ENCODE results near the gene PTPN14.
"Not testable (repeated sequence)": the region's sequence is repeated elsewhere in the genome, so short reads cannot be mapped to it uniquely, and the experiment has no call there.

The PTPN14 gene

DNA sequence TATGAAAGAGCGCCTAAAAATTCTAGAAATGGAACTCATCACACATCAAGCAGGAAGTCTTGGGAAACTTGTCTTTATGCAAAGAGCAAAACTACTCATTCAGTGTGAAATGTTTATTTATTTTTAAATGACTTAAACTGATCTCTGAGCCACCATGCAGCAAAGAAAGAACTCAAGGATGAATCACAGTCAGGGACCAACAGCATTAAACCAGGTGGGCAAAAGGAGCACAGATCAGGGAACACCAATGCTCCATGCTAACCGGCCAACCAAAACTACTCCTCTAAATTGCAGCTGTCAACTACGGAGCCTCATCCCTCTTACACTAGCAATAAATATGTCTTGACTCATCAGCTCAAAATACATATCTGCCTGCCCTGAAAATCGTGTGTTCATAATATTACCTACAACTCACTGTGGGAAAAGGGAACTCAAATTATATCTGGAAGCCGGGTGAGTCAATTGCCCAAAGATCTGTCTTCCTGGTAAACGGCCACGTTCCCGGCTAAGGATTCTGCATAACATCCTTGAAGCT lies 129.2 kb downstream of the PTPN14 start:
- DNase-seq: no peak

DNA sequence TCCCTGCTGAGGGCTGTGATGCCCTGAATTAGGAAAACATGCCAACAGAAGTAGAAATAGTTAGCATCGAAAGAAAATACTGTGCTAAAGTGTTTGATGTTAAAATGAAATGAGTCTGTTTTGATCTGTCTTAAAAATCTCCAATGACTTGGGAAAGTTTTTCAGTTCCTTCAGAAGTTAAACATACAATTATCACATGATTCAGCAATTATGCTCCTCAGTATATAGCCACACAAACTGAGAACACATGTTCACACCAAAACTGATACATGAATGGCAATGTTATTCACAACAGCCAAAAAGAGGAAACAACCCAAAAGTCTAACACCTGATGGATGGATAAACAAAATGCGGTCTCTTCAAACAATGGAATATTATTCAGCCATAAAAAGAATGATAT lies 130.6 kb downstream of the PTPN14 start:
- no peak for DNase-seq

DNA sequence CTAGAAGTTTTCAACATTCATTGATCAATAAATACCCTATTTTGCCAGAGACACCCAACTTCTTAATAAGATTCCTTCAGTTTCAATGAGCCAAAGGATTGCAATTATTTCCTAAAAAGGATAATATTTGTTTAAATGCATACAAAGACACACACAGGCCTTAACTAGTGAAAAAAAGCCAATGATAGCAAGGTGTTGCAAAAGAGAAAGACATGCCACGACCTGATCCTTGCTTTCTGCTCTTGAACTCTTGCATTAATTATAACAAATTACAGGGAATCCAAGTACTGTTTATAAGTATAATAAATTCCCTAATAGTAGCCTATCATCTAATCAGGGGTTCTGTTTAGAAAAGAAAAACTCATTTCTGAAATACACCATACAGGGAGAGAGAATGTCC lies 131.1 kb downstream of the PTPN14 start:
- DNase-seq: no peak

DNA sequence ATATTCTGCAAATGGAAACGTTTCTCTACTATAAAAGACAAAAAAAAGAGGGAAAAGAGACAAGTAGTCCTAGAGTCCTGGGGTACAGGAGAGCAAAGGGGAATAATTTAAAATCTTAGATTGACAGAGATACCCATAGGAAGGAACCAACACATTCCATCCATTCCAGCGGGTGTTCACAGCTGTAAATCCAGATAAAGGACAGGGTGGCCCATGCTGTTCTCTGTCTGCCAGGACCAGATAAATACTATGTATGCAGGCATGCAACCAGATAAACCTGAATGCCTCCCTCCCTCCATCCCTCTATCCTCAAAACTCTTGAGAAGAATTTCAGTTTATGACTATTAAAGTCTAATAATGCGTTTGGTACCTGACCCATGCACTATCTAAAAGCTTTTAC lies 131.8 kb downstream of the PTPN14 start:
- DNase-seq: no peak

DNA sequence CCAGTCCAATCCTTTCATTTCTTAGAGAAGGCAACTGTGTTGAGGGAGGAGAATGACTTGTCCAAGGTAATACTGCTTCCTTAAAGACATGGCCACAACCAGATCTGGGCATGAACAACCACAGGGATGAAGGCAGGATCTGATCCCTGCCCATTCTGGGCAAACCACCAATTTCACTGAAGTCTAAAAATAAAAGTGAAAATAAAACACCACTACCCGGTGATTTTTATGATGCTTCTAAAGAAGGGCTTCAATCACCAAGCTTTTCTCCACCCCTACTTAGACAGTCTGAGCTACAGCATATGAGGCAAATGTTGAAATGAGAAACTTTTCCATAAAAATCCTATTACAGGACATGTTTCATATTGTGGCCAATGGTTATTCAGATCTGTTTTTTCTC lies 133.0 kb downstream of the PTPN14 start:
- no peak for DNase-seq

DNA sequence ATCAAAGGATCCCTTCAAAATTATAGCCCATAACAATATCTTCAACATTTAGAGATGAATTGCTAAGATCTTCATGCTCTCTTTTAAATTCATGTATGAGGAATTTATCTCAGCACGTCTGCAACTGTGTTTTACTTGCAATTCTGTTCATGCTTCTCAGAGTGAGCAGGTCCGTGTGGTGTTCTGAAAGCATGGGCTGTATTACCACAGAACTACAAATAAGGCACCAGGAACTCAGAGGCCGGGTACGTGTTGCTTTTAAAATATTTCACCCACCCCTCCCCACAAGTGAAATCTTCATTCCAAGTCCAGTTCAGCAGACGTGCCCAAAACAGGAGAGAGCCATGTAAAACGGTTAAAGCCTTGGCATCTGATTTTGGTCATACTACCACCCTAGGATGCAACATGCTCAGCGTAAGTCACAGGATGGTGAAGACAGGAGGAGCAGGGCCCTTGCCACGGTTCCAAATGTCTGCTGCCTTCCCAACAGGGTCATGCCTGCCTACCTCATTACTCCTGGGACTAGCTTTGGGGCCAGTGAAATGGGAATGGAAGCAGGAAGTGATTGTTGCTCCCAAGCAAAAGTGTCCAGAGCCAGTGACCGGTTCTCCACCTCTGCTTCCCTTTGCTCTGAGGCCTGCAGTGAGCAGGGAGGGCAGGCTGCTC lies 133.7 kb downstream of the PTPN14 start:
- DNase-seq: no peak

DNA sequence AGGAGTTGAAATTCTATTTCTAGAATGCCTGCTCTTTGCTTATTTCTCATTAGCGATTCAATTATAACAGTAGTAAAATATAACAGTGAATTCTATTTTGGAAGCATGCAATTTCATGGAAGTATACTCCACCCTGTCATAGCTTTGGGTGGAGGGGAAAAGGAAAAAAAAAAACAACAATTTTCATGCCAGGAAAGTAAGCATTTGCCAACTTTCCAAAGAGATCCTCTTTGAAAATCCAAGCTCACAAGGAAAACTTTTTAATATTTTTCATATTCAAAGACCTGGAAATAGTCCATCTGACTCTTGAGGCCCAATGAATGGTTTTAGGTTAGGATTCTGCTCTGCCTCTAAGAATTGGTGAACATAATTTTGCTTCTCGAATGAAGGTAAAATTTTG lies 134.5 kb downstream of the PTPN14 start:
- no peak for DNase-seq

DNA sequence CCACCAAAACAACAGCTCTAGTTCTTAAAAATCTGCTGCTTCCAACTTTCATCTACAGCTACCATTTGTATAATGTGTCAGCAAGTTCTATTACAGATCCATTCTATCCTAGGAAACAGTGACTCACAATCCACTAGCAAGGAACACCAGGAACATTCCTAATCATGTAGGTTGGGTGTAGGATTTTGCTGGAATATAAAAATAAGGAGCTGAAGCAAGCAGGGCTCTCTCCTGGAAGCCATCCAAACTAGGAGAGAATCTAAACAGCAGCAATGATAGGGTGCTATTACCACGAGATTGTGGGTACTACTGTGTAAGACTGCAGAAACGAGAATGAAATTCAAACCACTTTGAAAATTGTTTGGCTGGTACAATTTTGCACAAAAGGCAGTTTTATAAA lies 135.0 kb downstream of the PTPN14 start:
- DNase-seq: no peak

DNA sequence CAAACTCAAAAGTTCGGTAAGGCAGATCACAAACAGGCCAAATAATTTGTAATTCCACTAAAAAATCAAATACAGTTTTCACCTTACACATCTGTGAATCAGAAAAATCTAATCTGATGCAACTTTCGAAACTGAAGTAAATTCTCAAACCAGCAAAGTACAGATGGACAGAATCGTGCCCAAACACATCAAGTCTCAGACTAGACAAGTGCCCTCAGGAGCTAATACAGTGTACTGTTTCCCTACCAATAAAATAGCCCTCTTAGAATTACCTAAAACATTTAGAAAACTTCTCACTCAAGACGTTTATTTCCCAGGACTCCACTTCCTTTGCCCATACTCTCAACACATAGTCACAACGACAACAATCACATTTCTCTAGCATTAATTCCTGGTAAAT lies 136.3 kb downstream of the PTPN14 start:
- no peak for DNase-seq

DNA sequence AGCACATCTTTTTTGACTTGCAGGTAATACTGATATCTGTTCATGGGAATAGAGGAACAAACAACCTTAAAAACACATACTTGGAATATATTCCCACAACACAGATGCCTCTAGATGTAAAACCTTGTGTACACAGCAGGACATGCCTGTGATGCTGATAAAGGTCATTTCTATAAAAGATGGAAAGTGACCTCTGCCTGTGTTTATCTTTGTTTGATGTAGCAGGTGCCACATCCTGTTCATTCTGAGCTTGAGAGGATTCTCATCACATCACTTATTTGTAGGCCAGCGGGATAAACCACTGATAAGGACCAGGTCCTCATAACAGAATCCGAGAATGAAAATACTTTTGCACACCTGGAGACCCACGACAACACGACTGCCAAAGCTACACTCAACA lies 136.7 kb downstream of the PTPN14 start:
- no peak for DNase-seq

DNA sequence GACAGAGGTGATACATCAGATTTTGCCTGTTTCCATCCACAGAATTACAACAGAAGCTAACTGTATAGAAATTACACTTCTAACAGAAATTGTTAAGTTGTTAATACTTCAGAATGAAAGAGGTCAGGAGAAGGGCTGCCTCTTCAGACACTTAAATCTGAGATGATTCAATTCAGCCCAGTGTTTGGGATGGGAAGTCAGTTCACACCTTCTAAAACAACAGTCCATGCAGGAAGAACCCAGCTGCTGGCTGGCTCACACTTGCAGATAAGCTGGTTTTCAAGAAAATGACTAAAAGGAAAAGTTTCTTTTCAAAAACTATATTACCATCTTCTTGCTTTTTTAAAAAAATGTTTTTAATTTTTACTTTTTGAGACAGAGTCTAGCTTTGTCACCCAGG lies 138.1 kb downstream of the PTPN14 start:
- no peak for DNase-seq

DNA sequence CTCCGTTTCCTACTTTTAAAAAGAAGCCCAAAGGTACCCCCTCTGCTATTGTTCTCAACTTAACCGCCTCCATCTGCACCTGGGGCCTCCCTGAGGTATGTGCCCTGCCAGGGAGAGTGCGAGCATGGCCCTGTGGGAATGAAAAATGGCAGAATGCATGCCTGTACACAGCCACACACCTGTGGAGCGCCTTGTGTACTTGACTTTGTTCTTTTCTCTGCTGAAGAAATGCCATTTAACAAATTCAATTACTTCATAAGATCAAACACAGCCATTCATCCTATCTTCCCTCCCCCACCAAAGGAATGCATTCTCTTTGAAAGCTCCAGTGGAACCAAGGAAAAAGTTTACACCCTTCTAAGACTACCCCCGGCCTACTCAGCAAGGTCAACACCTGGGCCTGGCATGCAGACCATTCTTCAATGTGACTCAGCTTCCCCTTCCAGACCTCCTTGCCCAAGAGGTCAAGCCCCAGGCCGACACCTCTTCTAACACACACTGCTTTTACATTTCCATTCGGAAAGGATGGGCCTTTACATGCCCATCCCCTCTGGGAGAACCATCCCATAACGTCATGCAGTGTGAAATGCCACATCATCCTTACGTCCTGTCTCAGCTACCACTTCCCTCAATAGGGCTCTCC lies 146.7 kb downstream of the PTPN14 start:
- no peak for DNase-seq

DNA sequence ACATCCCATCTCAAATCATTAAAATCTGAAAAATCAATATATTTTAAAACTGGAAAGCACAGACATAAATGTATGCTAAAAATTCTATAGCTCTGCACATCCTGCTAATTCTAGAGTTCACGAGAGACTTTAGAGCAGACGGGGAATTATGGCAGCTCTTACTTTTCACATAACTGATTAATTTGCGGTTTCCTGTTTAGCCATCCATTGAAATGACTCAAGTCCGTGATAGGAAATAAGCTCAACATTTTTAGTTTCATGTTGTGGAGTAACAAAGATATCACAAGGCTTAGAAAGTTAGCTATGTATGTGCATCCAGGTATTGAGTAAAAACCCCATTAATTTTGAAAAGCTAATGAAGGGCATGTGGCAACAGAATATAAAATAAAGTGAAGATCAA lies 147.2 kb downstream of the PTPN14 start:
- no peak for DNase-seq

DNA sequence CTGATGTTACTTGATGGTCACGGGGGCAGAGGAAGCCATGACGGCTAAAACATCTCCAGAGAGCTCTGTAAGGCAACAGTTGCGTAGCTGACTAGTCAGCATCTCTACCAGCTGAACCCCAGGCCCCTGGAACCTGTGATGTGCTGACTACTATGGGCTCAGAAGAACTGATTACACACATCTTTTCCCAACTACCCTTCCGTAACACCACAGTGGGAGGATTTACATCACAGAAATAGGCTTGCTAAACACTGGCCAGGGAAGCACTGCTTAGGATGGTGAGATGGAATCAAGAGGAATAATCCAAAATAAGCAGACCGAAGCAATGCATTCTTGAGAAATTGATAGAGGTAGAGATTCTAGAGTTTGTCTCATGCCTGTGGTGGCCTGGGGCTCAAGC lies 148.0 kb downstream of the PTPN14 start:
- DNase-seq: no peak

DNA sequence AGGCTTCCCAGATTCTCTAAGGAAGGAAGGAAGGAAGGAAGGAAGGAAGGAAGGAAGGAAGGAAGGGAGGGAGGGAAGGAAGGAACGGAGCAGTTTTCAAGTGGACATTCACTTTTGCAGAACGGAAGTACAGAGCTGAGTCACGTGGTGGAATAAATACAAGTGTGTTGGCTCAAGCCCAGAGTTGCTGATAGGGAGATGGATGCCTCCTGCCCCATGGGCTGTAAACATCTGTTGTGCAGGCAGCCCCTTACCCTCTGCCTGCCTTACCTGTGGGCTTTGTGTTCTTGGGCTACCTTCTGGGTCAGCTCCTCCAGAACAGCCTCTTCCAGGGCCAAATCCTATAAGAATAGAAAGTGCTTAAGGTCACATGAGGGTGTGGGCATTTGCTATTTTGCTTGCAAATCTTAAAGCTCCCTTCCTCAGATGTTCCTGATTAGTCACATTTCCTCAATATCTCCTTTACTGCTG lies 148.8 kb downstream of the PTPN14 start:
- DNase-seq: no peak

DNA sequence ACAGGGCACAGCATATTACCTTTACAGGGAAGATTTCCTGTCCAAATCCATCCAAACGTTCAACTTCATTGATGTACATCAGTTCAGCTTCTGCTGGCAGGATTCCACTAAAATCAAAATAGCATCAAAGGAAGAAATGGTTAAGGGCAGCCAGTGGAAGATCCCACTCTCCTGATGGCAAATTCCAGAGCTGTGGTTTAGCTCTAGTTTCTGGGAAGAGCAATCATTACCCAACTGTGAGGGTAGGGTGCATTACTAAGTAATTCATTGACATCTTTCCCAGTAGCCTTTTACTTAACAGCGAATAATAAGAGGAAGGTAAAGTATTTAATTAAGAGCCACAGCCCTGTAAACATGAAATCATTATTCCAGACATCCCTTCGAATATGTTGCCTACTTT lies 149.7 kb downstream of the PTPN14 start:
- DNase-seq: no peak

DNA sequence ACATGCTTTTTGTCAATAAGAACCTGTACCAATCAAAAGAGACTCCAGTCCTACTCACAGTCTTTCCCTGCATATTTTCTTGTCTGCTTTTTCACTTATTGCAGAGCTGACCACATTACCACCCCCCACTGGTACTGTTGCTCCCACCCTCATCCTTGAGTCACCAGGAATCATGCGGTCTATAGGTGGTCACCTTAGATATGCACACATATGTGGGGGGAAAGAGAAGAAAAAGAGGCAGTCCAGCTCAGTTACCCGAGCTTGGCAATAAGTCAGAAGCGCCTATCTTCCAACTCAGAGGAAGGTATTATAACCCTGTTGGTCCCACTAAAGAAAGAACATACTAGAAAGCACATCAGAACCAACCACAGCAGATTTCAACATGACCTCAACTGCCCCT lies 151.3 kb downstream of the PTPN14 start:
- no peak for DNase-seq

DNA sequence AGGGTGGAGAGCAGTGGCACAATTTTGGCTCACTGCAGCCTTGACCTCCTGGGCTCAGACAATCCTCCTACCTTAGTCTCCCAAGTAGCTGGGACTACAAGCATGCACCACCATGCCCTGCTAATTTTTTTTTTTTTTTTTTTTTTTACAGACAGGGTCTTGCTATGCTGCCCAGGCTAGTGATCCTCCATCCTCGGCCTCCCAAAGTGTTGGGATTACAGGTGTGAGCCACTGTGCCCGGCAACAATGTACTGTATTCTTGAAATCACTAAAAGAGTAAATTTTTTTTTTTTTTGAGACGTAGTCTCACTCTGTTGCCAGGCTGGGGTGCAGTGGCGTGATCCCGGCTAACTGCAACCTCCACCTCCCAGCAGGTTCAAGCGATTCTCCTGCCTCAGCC lies 152.9 kb downstream of the PTPN14 start:
- DNase-seq: no peak

DNA sequence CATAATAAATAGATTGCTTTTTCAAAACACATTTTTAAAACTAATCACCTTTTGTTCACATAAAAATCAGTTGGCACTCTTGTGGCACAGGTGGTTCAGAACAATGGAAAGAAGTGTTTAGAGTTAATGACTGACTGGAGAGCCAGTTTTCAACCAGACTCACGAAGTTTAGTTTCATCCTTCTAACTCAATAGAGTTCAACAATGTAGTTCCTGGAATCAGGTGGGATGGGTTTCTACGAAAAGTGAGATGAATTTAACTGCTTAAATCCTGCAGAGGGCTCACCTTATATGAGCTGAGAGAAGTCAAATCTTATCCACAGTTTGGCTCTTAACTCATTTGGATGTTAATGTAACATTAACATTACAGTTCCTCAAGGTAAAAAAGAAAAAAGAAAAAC lies 153.9 kb downstream of the PTPN14 start:
- DNase-seq: no peak

DNA sequence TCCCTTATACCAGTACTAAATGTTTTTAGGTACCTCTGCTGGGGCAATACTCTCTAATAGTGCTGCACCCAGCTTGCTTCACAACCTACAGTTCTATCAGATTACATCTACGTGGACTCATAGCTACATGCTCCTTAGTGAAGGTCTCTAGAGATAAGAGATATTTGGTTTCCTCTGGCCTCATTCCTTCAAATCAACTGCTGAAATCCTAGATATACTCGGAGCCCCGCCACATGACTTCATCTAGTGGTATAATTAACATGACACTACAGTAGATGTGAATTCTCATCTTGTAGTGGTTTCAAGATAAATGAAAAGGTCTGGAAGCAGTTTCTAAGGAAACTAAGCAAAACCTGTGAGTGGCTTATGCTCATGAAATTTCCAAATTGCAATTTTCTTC lies 155.1 kb downstream of the PTPN14 start:
- no peak for DNase-seq

DNA sequence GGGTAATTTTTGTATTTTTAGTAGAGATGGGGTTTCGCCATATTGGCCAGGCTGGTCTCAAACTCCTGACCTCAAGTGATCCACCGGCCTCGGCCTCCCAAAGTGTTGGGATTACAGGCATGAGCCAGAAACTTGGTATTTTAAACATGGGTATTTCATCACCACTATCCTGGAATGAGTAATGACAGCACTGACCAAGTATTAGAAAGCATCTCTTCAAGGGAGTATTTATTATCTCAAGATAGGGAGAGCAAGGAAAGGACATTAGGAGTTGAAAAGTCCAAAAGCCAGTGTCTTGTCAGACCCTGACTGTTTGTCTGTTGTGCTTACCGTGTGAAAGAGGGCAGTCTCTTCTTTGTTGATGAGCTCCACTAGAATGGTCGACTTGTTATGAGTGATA lies 156.8 kb downstream of the PTPN14 start:
- DNase-seq: not testable (repeated sequence)

DNA sequence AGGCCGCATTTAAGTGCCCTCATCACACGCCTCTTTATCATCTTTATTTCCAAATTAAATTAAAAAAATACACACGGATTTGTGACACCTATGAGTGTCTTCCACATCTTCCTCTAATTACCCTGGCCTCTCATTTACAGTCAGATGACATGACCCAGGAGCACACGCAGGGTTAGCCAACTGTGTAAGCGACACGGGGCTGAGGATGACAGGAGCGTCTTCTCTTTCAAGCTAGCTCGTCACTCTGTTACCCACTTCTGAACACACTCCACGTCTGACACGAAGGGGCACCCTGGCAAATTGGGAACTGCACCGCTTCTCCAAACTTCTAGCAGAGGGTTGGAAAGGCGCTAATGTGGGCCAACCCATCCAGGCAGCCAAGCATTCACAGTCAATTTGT lies 158.3 kb downstream of the PTPN14 start:
- DNase-seq: no peak

DNA sequence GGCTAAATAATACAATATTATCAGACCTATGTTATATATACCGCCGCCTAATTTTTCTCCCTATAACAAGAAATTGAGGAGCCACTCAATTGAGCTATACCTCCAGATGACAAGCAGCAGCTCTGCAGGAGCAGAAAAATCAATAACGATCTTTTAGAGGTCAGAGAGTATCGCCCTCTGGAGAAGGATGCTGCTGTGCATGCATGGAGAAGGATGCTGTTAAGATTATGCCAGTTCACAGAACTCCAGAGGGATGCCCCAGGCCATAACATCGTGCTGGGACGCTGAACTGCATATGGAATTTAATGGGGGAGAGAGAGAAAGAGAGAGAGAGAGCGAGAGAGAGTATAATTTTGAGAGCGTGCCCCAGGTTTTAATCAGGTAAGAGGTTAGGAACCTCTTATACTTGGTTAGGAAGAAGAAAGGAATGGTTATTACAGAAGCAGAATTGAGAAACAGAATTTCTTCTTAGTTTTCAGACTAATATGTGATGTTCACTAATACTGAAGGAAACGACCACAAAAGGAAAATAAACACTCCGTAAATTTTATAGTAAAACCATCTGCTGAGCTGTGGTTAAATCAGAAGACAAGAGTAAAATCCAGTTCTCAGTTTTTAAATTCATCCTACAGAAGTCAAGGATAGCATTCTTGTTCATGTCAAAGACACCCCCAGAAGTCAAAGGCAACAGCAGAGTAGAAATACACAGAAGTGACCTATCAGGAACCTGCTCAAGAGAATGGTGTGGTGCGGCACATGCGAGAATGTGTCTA lies 159.3 kb downstream of the PTPN14 start:
- no peak for DNase-seq

DNA sequence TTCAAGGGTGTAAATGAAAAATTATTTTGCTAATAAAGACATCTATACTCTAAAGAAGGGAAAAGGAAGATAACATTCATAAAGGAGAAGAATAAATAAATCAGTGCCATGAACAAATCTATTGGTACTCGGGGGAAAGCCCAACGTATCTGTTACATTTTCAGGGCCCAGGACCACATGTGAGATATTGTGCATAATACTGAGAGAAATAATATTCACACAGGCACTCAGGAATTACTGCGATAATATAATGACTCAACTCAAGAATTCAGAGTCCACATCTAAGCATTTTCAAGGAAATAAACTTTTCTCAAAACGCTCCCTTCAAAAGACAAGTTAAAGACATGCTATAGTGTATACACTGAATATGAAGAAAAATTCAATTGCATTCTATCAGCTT lies 161.7 kb downstream of the PTPN14 start:
- no peak for DNase-seq
